NCI-H446 (cell line): ENCODE measurements around the gene HOXA6.

ENCODE experiments used
- DNase-seq, 2 experiments: peaks; one replicate each; lab custom pipeline; 2025; lab: John Stamatoyannopoulos, UW

Gene HOXA6

DNA sequence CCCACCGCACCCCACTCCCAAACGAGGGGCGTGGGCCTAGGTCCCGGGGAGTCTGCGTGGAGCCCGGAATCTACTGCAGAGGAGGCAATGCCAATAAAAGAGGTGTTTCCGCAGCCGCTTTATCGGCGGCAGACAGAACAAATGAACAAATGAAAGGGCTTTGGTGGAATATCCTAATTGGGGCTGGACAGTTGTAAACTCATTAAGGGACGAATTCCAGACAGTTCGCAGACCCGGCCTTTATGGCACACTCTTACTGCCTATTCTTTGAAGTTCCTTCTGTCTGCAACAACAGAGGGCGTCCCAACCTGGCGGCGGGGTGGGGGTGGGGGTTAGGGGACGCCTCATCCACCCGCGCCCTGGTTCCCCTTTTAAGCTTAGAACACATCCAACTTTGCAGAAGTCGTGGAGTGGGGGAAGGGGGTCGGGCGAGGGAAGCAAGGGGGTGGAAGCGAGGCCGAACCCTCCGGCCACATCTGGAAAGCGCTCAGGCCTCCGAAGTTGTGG is 13.7 kb upstream of the HOXA6 start:
- no peak for DNase-seq

- peak; percentile 73 to 89 for DNase-seq
These were observed 13.1 kb upstream of the HOXA6 start for GRCh38 chr7:27160546-27161213.

GRCh38 chr7:27160145-27160545 is 12.6 kb upstream of the HOXA6 start:
- no peak for DNase-seq

DNA sequence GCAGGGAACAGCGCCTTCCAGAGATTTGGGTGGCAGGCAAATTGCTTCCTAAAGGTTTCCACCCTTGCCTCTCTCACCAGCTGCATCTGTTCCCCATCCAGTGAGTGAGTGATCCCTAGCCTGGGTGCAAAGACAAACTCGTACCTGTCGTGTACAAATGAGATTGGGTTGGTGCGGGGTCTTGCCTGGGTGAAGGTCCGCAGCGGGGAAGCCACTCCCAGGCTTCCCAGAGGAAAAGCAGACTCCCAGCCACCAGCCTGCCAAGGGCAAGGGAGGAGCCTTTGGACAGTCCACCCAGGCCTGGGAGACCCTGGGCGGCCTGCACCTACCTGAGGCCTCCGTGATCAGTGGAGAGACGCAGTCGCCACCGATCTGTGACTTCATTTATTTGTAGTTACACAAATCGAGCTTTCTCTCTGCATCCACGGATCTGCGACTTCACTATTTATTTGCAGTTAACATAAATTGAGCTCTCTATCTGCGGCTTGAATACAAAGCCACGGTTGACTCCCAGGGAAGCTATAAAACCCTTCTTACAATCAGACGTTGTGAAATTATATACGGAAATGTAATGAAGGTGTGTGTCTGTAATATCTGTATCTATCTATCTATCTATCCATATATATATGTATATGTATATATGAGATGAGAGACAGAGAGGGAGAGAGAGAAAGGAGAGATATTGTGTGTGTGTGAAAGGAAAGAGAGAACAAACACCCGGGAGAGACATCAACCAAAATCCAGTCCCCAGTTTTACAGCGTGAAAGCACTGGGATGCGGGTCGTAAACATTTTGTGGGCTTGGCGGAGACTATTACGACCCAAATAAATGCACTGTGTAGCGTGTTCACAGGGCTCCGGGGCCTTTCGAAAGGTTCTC is 11.9 kb upstream of the HOXA6 start:
- DNase-seq: no peak

GRCh38 chr7:27158436-27159265 is 11.1 kb upstream of the HOXA6 start:
- no peak for DNase-seq

GRCh38 chr7:27157702-27158431 is 10.3 kb upstream of the HOXA6 start:
- no peak for DNase-seq

DNA sequence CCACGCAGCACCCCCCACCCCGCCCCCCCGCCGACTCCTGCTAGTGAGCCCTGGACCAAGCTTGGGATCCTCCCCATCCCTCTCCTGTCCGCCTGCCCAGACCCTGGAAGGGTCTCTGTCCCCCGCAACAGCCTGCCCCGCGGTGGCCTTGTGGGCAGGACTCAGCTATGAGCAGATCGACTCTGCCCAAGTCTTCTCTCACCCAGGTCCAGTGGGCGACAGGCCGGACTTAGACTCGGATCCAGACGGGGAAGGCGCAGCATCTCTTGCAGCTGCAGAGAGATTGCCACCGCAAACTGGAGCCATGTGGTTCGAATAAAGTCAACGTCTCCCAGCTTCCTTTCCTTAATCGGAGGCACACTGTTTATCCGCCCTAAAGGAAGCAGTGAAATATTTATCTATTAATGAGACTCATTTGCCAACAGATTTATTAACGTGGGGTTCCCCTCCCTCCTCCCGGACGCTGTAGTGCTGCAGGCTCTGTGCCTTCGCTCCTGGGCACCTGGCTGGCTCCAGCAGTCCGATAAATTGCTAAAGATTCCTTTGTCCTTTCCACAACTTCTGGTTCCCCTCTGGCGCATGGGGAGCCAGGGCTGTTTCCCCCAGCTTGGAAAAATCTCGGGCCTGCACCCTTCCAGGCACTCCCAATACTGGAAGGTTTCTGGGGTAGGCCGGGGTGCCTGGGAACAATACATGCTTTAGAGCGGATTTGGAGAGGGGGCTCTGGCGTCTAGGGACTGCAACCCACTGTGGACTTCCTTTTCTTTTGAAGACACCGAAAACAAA is 9.5 kb upstream of the HOXA6 start:
- DNase-seq: no peak

DNA sequence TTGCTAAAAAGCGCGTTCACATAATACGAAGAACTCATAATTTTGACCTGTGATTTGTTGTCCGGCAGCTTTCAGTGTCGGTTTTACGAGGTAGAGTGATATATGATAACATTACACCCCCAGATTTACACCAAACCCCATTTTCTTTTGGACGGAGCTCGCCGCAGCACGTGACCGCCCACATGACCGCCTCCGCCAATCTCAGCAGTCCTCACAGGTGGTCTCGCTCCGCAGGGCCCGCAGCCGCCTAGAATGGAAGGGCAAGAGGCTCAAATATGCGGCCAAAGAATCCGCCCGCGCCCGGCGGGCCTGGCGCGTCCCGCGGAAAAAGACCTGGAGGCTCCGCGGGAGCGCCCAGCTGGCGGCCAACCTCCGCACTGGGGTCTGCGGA is 8.9 kb upstream of the HOXA6 start, which contains the start of gene HOXA7:
HOXA7 (minus strand) TSS at position 168 of the 391 bp plus-strand sequence; CDS start at position 38, 130 bp downstream.
- DNase-seq: peak; percentile 45 to 75

GRCh38 chr7:27155816-27156507 is 8.4 kb upstream of the HOXA6 start:
- DNase-seq: peak in 1 of 2 experiments; percentile 36

DNA sequence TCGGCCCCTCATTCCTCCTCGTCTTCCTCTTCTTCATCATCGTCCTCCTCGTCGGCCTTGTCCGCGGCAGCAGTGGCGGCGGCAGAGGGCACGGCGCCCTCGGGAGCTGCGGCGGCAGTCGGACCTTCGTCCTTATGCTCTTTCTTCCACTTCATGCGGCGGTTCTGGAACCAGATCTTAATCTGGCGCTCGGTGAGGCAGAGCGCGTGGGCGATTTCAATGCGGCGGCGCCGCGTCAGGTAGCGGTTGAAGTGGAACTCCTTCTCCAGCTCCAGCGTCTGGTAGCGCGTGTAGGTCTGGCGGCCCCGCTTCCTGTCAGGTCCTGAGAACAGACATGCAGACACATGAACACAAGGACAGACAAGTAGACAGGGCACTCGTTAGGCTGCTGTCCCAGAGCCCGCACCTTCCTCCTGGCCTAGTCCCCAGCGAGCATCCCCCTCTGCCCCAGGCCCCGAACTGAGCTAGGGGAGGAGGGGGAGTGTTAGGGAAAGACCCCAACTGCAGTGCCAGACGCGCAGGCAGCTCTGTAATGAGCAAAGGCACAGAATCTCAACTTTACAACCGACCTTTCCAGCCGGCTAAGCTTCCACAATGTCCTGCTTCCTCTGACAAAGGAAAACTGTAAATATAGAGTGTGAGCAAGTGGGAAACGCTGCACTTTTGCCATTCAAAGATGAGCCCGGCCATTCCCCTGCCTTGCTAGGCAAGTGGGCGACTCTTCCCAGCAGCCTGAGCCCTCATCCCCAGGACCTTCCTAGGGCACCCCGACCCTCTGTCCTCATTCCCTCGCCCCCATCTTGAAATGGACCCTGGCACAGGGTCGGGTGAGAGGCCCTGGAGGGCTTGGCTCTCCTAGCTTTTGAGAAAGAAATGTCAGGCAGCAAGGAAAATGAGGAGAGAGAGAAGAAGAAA is 7.6 kb upstream of the HOXA6 start:
- no peak for DNase-seq

GRCh38 chr7:27154369-27154768 is 6.8 kb upstream of the HOXA6 start:
- DNase-seq: no peak

- no peak for DNase-seq
These were observed 6.0 kb upstream of the HOXA6 start for GRCh38 chr7:27153526-27153925.

GRCh38 chr7:27152816-27153442 is 5.4 kb upstream of the HOXA6 start:
- no peak for DNase-seq

GRCh38 chr7:27151931-27152815 is 4.6 kb upstream of the HOXA6 start, which contains the start of gene HOXA3:
Gene HOXA3, minus strand, starts transcription at chr7:27152583. Its CDS starts 41,943 bp downstream, at chr7:27110640.
- DNase-seq: no peak

DNA sequence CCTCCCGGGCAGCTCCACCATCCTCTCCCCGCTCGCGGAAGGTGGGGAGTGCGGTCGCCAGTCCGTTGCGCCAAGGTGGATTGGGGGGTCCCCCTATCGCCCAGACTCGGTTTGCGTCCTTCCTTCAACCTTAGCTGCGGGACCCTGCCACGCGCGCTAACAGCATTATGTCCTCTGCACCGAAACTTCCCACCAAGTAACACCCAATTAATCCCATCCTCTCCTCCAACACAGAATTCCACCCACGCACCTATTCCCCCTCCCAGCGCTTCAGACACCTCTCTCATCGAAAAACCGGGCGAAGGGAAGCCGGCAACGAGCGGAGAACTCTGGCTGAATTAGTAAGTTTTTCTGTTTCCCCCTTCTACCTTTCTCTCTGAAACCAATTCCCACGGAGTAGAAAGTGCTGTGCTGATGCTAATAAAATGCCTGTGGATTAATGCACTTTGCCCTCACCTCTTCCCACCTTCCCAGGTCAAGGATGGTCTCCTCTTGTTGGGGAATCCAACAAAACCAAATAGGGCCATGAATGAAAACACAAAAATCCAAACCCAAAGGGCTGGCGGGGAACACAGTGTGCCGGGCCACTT is 3.9 kb upstream of the HOXA6 start:
- DNase-seq: no peak

- peak; percentile 81 to 89 for DNase-seq
These were observed 3.2 kb upstream of the HOXA6 start for GRCh38 chr7:27150568-27151340.
